MCF 10A (cell line): ENCODE results near the gene LGR4. TPM values are rescaled to one million over a fixed set of nuclear protein-coding genes. Genes with fewer than 3 reads are reported as not detected.
A peak's percentile ranks its signal among the peaks of the same experiment; 100 is the strongest.

Source experiments
- BruUV-seq: library from RNA; stranded (reverse); fragments of 400-500 nt; replicated peaks from 2 replicates; lab custom pipeline; 2021; lab: Mats Ljungman, UMichigan
- CTCF ChIA-PET: fragments of 300-600 bp; sonication (Branson Sonifier 250); formaldehyde crosslinking; extraction: SDS; loops from one replicate; lab custom pipeline; 2021; ENCODE audit warnings: antibody characterized with exemption, inconsistent platforms; lab: Yijun Ruan, JAX
- POLR2A ChIA-PET: fragments of 300-600, 350-650 bp; sonication (Branson Sonifier 250); formaldehyde crosslinking; extraction: SDS; loops from one replicate; lab custom pipeline; 2020; ENCODE audit warnings: antibody characterized with exemption, inconsistent platforms; lab: Yijun Ruan, JAX
- DNase-seq: peaks from one replicate; pipeline ENCODE4 v3.0.0-alpha.2; 2018; ENCODE audit not compliant: unreplicated experiment
- H3K27ac Mint-ChIP-seq: one replicate; pipeline ENCODE4 v1.8.0; 2022; ENCODE audit warnings: mild to moderate bottlenecking, low read depth, mixed read lengths; ENCODE audit not compliant: unreplicated experiment
- H3K27me3 Mint-ChIP-seq: one replicate; pipeline ENCODE4 v1.8.0; 2022; ENCODE audit warnings: mixed read lengths; ENCODE audit not compliant: insufficient read depth, unreplicated experiment
- H3K36me3 Mint-ChIP-seq: one replicate; pipeline ENCODE4 v1.8.0; 2022; ENCODE audit warnings: mild to moderate bottlenecking, moderate library complexity, mixed read lengths; ENCODE audit not compliant: insufficient read depth, unreplicated experiment
- H3K4me1 Mint-ChIP-seq: one replicate; pipeline ENCODE4 v1.8.0; 2022; ENCODE audit warnings: mixed read lengths; ENCODE audit not compliant: insufficient read depth, unreplicated experiment
- H3K4me3 Mint-ChIP-seq: one replicate; pipeline ENCODE4 v1.8.0; 2022; ENCODE audit warnings: mild to moderate bottlenecking, moderate library complexity, mixed read lengths; ENCODE audit not compliant: unreplicated experiment
- H3K9me3 Mint-ChIP-seq: one replicate; pipeline ENCODE4 v1.8.0; 2022; ENCODE audit warnings: mixed read lengths; ENCODE audit not compliant: unreplicated experiment
- intact Hi-C: fragments of 100-400 bp; cut with micrococcal nuclease; formaldehyde crosslinking; loops from 2 replicates; pipeline ENCODE4 v1.14.1; 2022
- total RNA-seq: library from RNA; stranded (reverse); gene quantifications from 2 replicates; pipeline ENCODE4 v1.2.3, GENCODE V29; 2022
- TF ChIP-seq, protein P1 (sequence below): fragments of 200-600 bp; IDR thresholded peaks from one replicate; pipeline ENCODE4 v1.8.0; 2022; ENCODE audit warnings: antibody characterized with exemption, mild to moderate bottlenecking; ENCODE audit not compliant: unreplicated experiment

Gene LGR4
- total RNA-seq, 1 experiment from 2014 or later = 14.2 TPM

DNA sequence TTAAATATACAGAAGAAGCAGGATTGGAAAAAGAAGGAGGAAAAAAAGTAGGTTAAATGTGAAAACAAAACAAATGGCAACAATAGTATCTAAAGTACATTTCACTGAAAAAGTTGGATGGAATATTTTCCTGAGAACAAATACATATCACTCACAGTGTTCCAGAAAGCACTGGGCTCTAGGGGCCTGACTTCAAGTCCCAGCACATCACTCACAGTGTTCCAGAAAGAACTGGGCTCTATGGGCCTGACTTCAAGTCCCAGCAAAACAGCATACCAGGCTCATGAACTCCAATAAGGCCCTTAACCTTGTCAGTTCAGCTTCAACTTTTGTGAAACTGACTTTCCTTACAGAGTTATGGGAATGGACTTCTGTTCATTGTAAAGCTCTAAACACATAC, 63.5 kb downstream of the LGR4 start:
- DNase-seq = no peak
- H3K4me1 Mint-ChIP-seq = peaks cover 17% of the 10 kb centered on the region
- POLR2A ChIA-PET = interaction anchor here (0.6 kb wide), 1 partner anchor 11 kb away, joined by 3 read pairs; no protein-coding TSS in a partner anchor
- intact Hi-C loops = no loop called here
- BruUV-seq = no TSS peak
- TF ChIP-seq, protein P1, sequence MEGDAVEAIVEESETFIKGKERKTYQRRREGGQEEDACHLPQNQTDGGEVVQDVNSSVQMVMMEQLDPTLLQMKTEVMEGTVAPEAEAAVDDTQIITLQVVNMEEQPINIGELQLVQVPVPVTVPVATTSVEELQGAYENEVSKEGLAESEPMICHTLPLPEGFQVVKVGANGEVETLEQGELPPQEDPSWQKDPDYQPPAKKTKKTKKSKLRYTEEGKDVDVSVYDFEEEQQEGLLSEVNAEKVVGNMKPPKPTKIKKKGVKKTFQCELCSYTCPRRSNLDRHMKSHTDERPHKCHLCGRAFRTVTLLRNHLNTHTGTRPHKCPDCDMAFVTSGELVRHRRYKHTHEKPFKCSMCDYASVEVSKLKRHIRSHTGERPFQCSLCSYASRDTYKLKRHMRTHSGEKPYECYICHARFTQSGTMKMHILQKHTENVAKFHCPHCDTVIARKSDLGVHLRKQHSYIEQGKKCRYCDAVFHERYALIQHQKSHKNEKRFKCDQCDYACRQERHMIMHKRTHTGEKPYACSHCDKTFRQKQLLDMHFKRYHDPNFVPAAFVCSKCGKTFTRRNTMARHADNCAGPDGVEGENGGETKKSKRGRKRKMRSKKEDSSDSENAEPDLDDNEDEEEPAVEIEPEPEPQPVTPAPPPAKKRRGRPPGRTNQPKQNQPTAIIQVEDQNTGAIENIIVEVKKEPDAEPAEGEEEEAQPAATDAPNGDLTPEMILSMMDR = no peak
- no peak overlapping the region for H3K27ac Mint-ChIP-seq
- H3K36me3 Mint-ChIP-seq = peaks cover 3% of the 10 kb centered on the region
- H3K4me3 Mint-ChIP-seq = no peak overlapping the region
- no peaks in the 10 kb centered on the region for H3K27me3 Mint-ChIP-seq
- H3K9me3 Mint-ChIP-seq = no peaks in the 10 kb centered on the region
- CTCF ChIA-PET = interaction anchor here (0.6 kb wide), 1 partner anchor 9 kb away, joined by 5 read pairs; no protein-coding TSS in a partner anchor

DNA sequence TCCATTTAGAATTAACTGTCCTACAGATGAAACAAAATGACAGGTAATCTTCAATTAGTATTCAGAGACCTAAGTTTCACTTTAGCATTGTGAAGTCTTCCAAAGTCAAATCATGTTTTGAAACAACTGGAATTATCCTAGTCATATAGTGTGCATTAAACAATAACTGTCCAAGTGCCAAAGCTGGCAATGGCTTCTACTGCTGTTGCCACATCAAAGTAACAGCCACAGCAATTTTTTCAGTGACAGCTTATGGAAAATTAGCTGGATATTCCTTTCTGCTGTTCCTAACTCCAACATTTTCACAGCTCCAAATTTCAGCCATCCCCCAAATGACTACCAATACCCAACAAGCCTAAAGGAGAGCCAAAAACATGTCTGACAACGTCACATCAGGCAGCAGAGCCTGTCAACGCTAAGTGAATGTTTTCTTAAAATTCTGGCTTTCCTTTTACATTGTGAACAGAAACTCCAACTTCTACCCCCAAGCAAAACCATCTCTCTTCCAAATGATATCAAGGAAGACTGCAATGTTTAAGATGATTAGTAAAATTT, 64.3 kb downstream of the LGR4 start:
- intact Hi-C loops = no loop called here
- Mint-ChIP-seq H3K27ac (peak overlapping the region; percentile 3), H3K4me3 (no peak overlapping the region), H3K27me3 (no peaks in the 10 kb centered on the region), H3K9me3 (no peaks in the 10 kb centered on the region), H3K36me3 (no peaks in the 10 kb centered on the region), H3K4me1 (peaks cover 17% of the 10 kb centered on the region)
- ChIA-PET POLR2A (interaction anchor here (0.6 to 2.0 kb wide), 4 partner anchors 13 to 301 kb away, joined by 3 to 9 read pairs (median 6); partner anchors contain the start of gene CCDC34), CTCF (interaction anchor here (0.6 to 1.0 kb wide), 3 partner anchors 27 to 180 kb away, joined by 3 to 5 read pairs (median 3); no protein-coding TSS in a partner anchor)
- TF ChIP-seq, protein P1 = no peak
- DNase-seq = no peak
- BruUV-seq = no TSS peak

DNA sequence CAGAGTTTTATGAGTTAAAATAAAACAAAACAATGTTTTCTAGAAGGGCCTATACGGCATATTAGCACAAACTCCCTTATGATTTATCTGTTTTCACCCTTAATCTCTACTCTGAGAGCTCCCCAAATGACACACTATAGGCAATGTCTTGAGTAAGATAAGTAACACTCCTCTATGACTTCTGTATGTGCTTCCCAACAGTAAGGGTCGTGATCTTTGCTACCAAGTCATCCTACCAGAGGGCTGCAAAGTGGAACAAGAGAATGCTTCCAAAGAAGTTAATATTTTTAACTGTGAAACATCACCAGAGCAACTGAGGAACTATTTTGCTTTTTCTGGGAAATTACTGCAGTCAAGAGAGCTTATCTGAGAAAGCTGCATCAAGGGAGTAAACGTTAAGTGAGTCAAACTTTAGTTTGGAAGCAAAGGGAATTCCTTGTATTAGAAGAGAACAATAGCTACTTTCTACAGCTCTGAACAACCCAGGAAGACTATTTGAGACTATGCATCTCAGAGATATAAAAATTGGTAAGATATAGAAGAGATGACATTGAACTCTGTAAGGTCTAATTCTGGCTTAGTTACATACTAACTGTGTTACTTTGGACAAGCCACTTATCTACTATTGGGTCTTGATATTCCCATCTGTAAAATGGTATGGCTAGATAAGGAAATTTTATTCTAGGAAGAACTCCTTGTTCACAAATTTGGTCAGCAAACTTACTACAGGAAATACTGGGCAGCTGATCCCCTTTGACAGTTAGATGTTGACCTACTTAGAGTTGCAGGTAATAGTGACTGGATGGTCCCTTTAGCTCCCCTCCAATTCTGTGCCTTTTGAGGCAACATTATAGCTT, 65.9 kb downstream of the LGR4 start:
- POLR2A ChIA-PET = interaction anchor here (0.9 to 2.0 kb wide), 7 partner anchors 9 to 65 kb away, joined by 3 to 9 read pairs (median 5); partner anchors contain the start of gene CCDC34
- H3K27ac Mint-ChIP-seq = no peak overlapping the region
- H3K4me3 Mint-ChIP-seq = no peak overlapping the region
- CTCF ChIA-PET = interaction anchor here (0.5 to 1.9 kb wide), 7 partner anchors 8 to 163 kb away, joined by 3 to 7 read pairs (median 5); no protein-coding TSS in a partner anchor
- intact Hi-C loops = no loop called here
- no peak for DNase-seq
- no peaks in the 10 kb centered on the region for H3K27me3 Mint-ChIP-seq
- no peaks in the 10 kb centered on the region for H3K36me3 Mint-ChIP-seq
- peaks cover 22% of the 10 kb centered on the region for H3K4me1 Mint-ChIP-seq
- TF ChIP-seq, protein P1 = no peak
- H3K9me3 Mint-ChIP-seq = no peaks in the 10 kb centered on the region
- BruUV-seq = no TSS peak

DNA sequence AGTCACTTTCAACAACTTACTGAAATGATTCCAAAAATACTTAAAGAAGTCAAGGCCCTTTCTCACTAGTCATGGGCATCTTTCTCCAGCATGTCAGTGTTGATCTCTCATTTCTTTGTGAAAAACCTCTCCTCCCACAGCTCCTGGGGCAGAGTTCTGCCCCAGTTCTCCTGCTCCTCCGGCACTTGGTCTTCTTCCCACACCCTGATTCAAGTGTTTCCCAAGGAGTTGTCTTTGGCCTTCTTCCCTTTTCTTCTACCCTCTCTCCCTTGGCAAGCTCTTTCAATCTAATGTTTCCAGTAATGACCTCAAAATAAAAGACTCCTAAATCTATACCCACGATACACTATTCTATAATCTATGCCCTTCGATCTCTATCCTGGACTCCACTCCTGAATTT, 67.5 kb downstream of the LGR4 start:
- H3K27me3 Mint-ChIP-seq = no peaks in the 10 kb centered on the region
- CTCF ChIA-PET = interaction anchor here (0.6 to 1.9 kb wide), 4 partner anchors 9 to 81 kb away, joined by 4 to 7 read pairs (median 5); no protein-coding TSS in a partner anchor
- POLR2A ChIA-PET = interaction anchor here (0.6 to 1.9 kb wide), 6 partner anchors 11 to 68 kb away, joined by 3 to 6 read pairs (median 3); partner anchors contain the start of gene LGR4

More for the DNA sequence above, 67.5 kb downstream of the LGR4 start:
- Mint-ChIP-seq H3K4me1 (peaks cover 30% of the 10 kb centered on the region), H3K27ac (no peak overlapping the region), H3K4me3 (no peak overlapping the region), H3K9me3 (no peaks in the 10 kb centered on the region), H3K36me3 (no peaks in the 10 kb centered on the region)
- BruUV-seq = no TSS peak
- intact Hi-C loops = no loop called here
- no peak for DNase-seq
- TF ChIP-seq, protein P1 = no peak
